Hepatocyte (in vitro differentiated cells): ENCODE data around the gene RAP1GAP. TPM values are rescaled to one million over a fixed set of nuclear protein-coding genes. Genes with fewer than 3 reads are reported as not detected.

ENCODE experiments used
- DNase-seq: peaks from one replicate; pipeline ENCODE4 v3.0.0-alpha.2; 2016; ENCODE audit warnings: low spot score
- H2AFZ ChIP-seq: fragments of 200-600 bp; sonication (generic); 2 replicates; pipeline ENCODE4 v1.6.0; 2016; ENCODE audit warnings: antibody characterized with exemption, mild to moderate bottlenecking
- H3K27ac ChIP-seq: fragments of 200-600 bp; sonication (generic); 2 replicates; pipeline ENCODE4 v1.5.1; 2016; ENCODE audit warnings: mild to moderate bottlenecking
- H3K27me3 ChIP-seq: fragments of 200-600 bp; sonication (generic); 2 replicates; pipeline ENCODE4 v1.6.1; 2016
- H3K36me3 ChIP-seq: fragments of 200-600 bp; sonication (generic); replicated peaks from 2 replicates; pipeline ENCODE4 v1.5.1; 2016; ENCODE audit warnings: low read depth; ENCODE audit not compliant: insufficient read depth
- H3K4me1 ChIP-seq: fragments of 200-600 bp; sonication (generic); 2 replicates; pipeline ENCODE4 v1.5.1; 2016; ENCODE audit warnings: mild to moderate bottlenecking, moderate library complexity; ENCODE audit not compliant: insufficient read depth
- H3K4me2 ChIP-seq: fragments of 200-600 bp; sonication (generic); 2 replicates; pipeline ENCODE4 v1.6.0; 2016
- H3K4me3 ChIP-seq: fragments of 200-600 bp; sonication (generic); 2 replicates; pipeline ENCODE4 v1.5.1; 2016; ENCODE audit warnings: mild to moderate bottlenecking
- H3K79me2 ChIP-seq: fragments of 200-600 bp; sonication (generic); 2 replicates; pipeline ENCODE4 v1.6.0; 2017; ENCODE audit warnings: mild to moderate bottlenecking
- H3K9me2 ChIP-seq: fragments of 200-600 bp; sonication (generic); replicated peaks from 2 replicates; pipeline ENCODE4 v1.6.0; 2017; ENCODE audit warnings: mild to moderate bottlenecking; ENCODE audit not compliant: insufficient read depth
- H3K9me3 ChIP-seq: fragments of 200-600 bp; sonication (generic); 2 replicates; pipeline ENCODE4 v1.5.1; 2016; ENCODE audit warnings: low read depth, mild to moderate bottlenecking
- H4K20me1 ChIP-seq: fragments of 200-600 bp; sonication (generic); 2 replicates; pipeline ENCODE4 v1.6.0; 2016; ENCODE audit warnings: mild to moderate bottlenecking; ENCODE audit not compliant: insufficient read depth, poor library complexity, severe bottlenecking
- EZH2 ChIP-seq: fragments of 200-600 bp; sonication (generic); IDR thresholded peaks from 2 replicates; pipeline ENCODE4 v1.6.1; 2016; ENCODE audit warnings: antibody characterized with exemption, mild to moderate bottlenecking, borderline replicate concordance
- EZH2phosphoT487 ChIP-seq: fragments of 200-600 bp; sonication (generic); IDR thresholded peaks from one replicate; pipeline ENCODE4 v1.6.1; 2018; ENCODE audit warnings: antibody characterized with exemption, mild to moderate bottlenecking, low read depth, moderate library complexity; ENCODE audit not compliant: unreplicated experiment, severe bottlenecking
- WGBS: methylation state at CpG from one replicate; pipeline ENCODE4 v1.1.6; 2016; ENCODE audit warnings: low lambda C conversion rate; ENCODE audit errors: missing lambda C conversion rate; 5-methylcytosine and 5-hydroxymethylcytosine counted together
- polyA plus RNA-seq: library from polyadenylated mRNA; unstranded; fragments of >200 nt; fragmentation: Nextera tagmentation; extraction: Ambion mirVana; gene quantifications from 2 replicates; pipeline ENCODE4 v1.2.1, GENCODE V29; 2016
- total RNA-seq: library from RNA; depleted of rRNA; stranded (reverse); fragments of >200 nt; gene quantifications from 2 replicates; pipeline ENCODE4 v1.2.3, GENCODE V29; 2014
- TF ChIP-seq, protein P1 (sequence below): fragments of 200-600 bp; sonication (generic); IDR thresholded peaks from 2 replicates; pipeline ENCODE4 v1.5.1; 2016; ENCODE audit warnings: antibody characterized with exemption, mild to moderate bottlenecking; ENCODE audit not compliant: poor library complexity

The RAP1GAP gene
- total and polyA plus RNA-seq, 2 experiments from 2014 or later = 12.3 to 18.0 TPM

DNA sequence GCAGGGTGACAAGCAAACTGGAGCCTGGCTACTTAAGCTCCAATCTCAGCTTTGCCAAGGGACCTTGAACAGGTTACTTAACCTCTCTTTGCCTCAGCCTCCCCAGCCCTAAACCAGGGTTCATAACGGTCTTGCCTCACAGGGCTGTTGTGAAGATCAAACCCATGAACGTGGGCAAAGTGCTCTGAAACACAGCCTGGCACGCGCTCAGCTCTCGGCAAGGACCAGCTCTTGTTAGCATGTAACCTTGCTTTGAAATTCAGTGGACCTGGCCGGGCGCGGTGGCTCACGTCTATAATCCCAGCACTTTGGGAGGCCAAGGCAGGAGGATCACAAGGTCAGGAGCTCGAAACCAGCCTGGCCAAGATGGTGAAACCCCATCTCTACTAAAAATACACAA is 24.8 kb downstream of the RAP1GAP start:
- Histone ChIP-seq H3K79me2 (no peaks in the 10 kb centered on the region), H3K9me3 (no peaks in the 10 kb centered on the region), H3K9me2 (no peaks in the 10 kb centered on the region), H3K4me3 (no peak overlapping the region), H4K20me1 (no peaks in the 10 kb centered on the region), H3K27ac (no peak overlapping the region), H2AFZ (no peak overlapping the region), H3K36me3 (no peaks in the 10 kb centered on the region), H3K4me2 (no peak overlapping the region), H3K27me3 (no peaks in the 10 kb centered on the region), H3K4me1 (peaks cover 3% of the 10 kb centered on the region)
- WGBS = 88% methylated on average over 10 of the region's 10 CpGs
- DNase-seq = no peak
- no peak for TF ChIP-seq EZH2
- TF ChIP-seq EZH2phosphoT487 = no peak
- TF ChIP-seq, protein P1, sequence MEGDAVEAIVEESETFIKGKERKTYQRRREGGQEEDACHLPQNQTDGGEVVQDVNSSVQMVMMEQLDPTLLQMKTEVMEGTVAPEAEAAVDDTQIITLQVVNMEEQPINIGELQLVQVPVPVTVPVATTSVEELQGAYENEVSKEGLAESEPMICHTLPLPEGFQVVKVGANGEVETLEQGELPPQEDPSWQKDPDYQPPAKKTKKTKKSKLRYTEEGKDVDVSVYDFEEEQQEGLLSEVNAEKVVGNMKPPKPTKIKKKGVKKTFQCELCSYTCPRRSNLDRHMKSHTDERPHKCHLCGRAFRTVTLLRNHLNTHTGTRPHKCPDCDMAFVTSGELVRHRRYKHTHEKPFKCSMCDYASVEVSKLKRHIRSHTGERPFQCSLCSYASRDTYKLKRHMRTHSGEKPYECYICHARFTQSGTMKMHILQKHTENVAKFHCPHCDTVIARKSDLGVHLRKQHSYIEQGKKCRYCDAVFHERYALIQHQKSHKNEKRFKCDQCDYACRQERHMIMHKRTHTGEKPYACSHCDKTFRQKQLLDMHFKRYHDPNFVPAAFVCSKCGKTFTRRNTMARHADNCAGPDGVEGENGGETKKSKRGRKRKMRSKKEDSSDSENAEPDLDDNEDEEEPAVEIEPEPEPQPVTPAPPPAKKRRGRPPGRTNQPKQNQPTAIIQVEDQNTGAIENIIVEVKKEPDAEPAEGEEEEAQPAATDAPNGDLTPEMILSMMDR = no peak

- 91% methylated on average over 5 of the region's 5 CpGs for WGBS
- H4K20me1 ChIP-seq = no peaks in the 10 kb centered on the region
- no peaks in the 10 kb centered on the region for H3K9me2 ChIP-seq
- H3K4me2 ChIP-seq = no peak overlapping the region
- TF ChIP-seq EZH2 (no peak), EZH2phosphoT487 (no peak)
- TF ChIP-seq, protein P1 = no peak
- no peak overlapping the region for H2AFZ ChIP-seq
- no peak for DNase-seq
- no peaks in the 10 kb centered on the region for H3K79me2 ChIP-seq
- no peak overlapping the region for H3K27ac ChIP-seq
- no peaks in the 10 kb centered on the region for H3K9me3 ChIP-seq
- H3K4me1 ChIP-seq = peaks cover 8% of the 10 kb centered on the region
- no peaks in the 10 kb centered on the region for H3K36me3 ChIP-seq
- no peak overlapping the region for H3K4me3 ChIP-seq
- H3K27me3 ChIP-seq = no peaks in the 10 kb centered on the region
Observed at GRCh38 chr1:21643624-21644023, 25.5 kb downstream of the RAP1GAP start.

GRCh38 chr1:21641967-21642739 is 27.0 kb downstream of the RAP1GAP start:
- Histone ChIP-seq H3K36me3 (no peaks in the 10 kb centered on the region), H3K27me3 (no peaks in the 10 kb centered on the region), H3K9me2 (no peaks in the 10 kb centered on the region), H3K4me2 (no peak overlapping the region), H3K27ac (no peak overlapping the region), H4K20me1 (no peaks in the 10 kb centered on the region), H3K9me3 (no peaks in the 10 kb centered on the region), H3K4me1 (peaks cover 8% of the 10 kb centered on the region), H3K4me3 (no peak overlapping the region), H2AFZ (no peak overlapping the region), H3K79me2 (no peaks in the 10 kb centered on the region)
- 87% methylated on average over 18 of the region's 19 CpGs for WGBS
- no peak for DNase-seq
- TF ChIP-seq EZH2 (no peak), EZH2phosphoT487 (no peak)
- TF ChIP-seq, protein P1 = no peak
